ENCODE results near the gene IL4I1. TPM values are rescaled to one million over a fixed set of nuclear protein-coding genes. Genes with fewer than 3 reads are reported as not detected.

IL4I1 gene
- total RNA-seq, 1 donor from 2014 or later = not detected

DNA sequence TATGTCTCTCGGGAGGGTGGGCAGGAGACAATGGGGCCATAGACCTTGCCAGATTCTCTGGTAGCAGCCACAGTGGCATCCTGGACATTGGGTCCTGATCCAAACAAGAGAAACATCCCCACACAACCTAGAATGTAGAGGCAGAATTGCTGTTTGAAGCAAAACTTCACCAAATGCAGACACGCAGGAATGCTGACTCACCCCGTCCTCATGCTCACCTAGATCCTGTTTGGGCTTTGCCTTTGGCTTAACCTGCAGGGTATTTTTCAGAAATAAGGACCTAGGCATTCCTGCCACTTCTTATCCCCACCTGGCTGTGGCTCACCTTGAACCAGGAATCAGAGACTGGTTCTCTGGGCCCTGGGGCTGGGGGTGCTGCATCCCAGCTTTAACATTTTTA is 11.9 kb downstream of the IL4I1 start:
- no peak for DNase-seq
- ATAC-seq = no peak
- intact Hi-C loops (cut with micrococcal nuclease) = no loop called here

DNA sequence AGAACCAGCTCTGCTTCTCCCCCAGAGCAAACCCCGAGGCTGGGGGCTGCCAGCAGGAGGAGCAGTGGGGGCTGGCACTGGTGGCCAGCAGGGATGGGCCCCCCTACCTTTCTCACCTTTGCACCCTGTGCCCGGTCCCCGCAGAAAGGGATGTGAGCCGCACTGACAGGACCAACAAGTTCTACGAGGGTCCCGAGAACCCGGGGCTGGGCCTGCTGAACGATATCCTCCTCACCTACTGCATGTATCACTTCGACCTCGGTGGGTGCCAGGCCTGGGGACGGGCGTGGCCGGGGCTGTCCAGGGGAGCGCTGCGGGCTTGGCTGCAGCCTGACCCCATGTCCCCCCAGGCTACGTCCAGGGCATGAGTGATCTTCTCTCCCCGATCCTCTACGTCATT is 12.6 kb downstream of the IL4I1 start:
- DNase-seq = no peak
- intact Hi-C loops (cut with micrococcal nuclease) = no loop called here
- ATAC-seq = no peak

DNA sequence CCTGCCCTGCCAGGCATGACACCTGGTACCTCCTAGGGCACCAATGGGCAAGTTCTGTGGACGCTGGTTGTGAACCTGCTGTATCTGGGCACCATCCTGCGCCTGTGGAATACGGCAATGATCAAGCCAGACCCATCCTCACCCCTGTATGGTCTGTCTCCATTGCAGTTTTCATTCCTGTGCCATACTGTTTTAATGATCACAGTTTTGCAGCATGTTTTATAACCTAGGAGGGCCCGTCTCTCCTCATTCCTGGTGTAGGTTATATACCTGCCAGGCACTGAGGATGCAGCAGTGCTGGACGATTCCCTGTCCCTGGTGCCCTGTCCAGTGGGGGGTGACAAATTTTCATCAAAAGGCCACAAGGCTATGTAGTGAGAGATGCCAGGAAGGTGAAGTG is 13.6 kb downstream of the IL4I1 start:
- no peak for ATAC-seq
- intact Hi-C loops (cut with micrococcal nuclease) = no loop called here
- DNase-seq = no peak

DNA sequence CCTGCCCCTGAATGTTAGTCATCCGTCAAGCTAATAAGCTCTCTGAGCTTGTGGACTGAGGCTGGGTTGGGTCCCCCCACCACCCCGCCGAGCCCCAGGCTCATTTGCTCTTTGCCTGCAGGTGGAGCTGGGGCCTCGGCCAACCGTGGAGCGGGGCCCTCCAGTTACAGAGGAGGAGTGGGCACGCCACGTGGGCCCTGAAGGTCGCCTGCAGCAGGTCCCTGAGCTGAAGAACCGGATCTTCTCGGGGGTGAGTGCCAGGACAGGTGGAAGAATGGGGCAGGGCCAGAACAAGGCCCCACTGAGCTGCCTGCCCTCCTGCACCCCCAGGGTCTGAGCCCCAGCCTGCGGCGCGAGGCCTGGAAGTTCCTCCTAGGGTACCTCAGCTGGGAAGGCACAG is 14.0 kb downstream of the IL4I1 start:
- no peak for DNase-seq
- ATAC-seq = no peak

DNA sequence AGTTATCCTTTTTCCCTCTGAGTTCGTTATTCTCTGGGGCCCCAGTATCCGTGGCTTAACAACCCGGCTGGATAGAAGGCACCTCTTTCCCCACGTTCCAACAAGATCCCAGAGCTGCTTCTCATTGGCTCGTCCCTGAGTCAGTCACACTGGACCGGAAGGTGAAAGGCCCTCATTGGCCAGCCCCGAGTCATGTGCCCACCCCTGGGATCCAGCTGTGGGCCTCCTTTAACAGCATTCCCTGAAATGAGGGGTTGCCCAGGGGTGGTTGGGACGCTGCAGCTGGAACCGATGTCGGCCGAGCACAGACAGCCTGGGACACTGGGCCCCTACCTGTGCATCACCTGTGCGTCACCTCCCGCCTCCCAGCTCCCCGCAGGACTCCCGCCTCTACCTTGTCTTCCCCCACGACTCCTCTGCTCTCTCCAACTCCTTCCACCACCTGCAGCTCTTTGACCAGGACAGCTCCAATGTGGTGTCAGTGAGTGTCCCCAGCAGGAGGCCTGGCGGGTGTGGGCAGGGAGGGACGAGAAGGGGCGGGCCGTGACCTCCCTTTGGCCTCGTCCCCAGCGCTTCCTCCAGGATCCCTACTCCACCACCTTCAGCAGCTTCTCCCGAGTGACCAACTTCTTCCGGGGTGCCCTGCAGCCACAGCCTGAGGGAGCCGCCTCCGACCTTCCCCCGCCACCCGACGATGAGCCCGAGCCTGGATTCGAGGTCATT is 14.9 kb downstream of the IL4I1 start:
- no peak for ATAC-seq

More for the DNA sequence above, 14.0 kb downstream of the IL4I1 start:
- intact Hi-C loops (cut with micrococcal nuclease) = no loop called here

DNA sequence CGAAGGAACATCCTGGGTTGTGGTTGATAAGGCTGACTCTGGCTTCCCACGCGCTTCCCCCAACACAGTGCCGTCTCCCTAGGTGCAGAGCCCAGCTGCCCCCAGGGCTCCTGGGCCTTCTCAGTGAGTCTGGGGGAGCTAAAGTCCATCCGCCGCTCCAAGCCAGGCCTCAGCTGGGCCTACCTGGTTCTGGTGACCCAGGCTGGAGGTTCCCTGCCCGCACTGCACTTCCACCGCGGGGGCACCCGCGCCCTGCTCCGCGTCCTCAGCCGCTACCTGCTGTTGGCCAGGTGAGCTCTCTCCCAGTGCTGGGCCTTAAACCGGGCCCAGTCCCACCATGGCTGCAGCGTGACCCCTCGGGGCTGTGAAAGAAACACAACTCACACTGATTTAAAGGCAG is 15.5 kb downstream of the IL4I1 start:
- DNase-seq = no peak
- no peak for ATAC-seq
- intact Hi-C loops (cut with micrococcal nuclease) = no loop called here

More for the DNA sequence above, 14.9 kb downstream of the IL4I1 start:
- DNase-seq = no peak
- intact Hi-C loops (cut with micrococcal nuclease) = no loop called here

DNA sequence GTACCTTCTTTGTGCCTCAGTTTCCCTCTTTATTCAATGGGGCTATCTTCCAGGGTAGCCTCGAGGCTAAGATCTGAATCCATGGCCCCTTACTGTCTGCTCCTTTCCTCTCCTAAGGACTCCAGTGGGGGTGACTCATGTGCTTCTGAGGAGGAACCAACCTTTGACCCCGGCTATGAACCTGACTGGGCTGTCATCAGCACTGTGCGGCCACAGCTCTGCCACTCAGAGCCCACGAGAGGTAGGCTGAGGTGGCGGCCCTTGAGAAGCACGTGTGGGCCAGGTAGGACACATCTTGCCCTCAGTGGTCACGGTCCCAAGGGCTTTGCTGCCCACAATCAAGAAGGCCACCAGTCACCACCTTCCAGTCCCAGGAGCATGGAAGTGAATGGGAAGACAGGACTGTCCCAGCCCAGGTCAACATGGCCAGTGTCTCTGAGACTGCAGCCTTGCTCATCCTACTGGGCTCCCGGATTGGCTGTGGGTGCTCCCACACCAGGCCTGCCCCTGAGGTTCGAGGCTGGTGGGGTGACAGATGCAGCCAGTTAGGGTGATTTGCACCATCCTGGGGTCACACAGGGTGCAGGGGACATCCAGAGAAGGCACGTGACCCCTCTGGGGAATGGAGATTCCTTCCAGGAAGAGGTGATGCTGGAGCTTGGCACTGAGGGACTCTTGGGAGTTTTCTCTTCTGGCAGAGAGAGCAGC is 16.4 kb downstream of the IL4I1 start:
- intact Hi-C loops (cut with micrococcal nuclease) = no loop called here
- no peak for DNase-seq
- ATAC-seq = no peak

DNA sequence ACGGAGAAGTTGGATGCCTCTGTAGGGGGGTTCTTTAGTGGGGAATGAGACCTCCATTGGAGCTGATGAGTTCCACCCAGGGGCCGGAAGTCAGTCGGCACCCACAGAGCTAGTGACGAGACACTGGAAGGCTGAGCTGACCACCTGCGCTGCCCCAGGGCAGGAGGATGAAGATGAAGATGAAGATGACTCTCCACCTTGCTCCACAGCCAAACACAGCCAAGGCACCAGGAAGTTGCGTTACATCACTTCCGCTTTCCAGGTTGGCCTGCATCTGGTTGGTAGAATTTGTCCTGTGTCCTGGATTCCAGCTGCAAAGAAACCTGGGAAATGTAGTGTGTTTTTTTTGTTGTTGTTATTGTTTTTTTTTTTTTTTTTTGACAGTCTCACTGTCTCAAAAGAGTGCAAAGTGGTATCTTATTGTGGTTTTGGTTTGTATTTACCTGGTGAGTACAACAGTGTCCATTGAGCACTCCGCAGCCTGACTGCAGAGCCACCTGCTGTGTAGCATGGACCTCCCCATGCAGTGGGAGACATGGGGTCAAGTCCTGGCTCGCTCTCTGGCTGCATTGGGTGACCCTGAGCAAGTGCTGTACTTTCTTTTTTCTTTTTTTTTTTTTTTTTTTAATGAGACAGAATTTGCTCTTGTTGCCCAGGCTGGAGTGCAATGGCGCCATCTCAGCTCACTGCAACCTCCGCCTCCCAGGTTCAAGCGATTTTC is 17.3 kb downstream of the IL4I1 start:
- ATAC-seq (no peak), DNase-seq (no peak)
- intact Hi-C loops (cut with micrococcal nuclease) = no loop called here

DNA sequence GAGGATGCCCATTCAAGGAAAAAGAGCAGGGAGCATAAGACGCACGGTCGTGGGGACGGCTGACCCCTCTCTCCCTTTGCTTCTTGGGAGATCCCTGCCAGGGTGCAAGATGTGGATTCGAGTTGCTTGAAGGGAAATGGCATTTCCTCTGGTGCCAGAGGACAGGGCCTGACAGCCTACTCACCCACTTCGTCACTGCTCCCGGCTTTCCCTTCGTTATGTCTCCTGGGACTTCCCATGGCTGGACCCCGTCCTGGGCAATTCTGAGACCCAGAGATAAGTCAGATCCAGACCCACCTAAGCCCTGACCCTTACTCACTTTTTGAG is 18.0 kb downstream of the IL4I1 start:
- DNase-seq (no peak), ATAC-seq (no peak)

DNA sequence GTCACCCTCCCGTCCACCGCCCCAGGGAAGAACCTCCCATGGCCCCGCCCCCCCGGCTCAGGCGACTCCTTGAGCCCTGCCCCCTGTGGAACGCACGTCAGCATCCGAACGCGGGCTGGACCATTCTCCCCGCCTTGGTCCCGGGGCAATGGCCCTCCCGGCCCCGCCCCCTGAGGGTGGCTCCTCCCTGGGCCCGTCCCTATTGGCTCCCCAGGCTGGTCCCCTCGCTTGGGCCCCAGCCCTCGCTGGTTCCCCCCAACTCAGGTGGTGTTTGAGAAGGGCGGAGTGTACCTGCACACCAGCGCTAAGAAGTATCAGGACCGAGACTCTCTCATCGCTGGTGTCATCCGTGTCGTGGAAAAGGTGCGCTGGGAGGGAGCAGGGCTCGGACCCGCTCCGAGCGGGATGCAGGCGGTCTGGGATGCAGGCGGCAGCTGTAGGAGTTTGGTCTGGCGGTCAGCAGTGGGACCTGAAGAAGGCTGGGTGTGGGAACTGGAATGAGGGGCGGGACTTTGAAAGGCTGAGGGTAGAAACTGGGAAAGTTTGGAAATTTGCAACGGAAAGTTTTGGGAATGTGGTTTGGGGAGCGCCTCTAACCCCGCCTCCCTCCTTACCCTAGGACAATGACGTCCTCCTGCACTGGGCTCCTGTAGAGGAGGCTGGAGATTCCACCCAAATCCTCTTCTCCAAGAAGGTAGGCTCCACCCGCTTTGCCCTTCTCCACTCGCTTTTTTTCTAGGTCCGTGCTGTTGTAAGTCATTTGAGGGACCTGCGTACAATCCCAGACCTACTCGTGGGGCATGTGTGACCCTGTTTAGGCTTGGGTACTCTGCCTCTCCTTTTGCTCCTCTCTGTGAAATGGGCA is 18.6 kb downstream of the IL4I1 start:
- peak; percentile 99 for DNase-seq
- ATAC-seq = peak; percentile 73
- intact Hi-C loops (cut with micrococcal nuclease) = no loop called here

More for the DNA sequence above, 18.0 kb downstream of the IL4I1 start:
- intact Hi-C loops (cut with micrococcal nuclease) = no loop called here

DNA sequence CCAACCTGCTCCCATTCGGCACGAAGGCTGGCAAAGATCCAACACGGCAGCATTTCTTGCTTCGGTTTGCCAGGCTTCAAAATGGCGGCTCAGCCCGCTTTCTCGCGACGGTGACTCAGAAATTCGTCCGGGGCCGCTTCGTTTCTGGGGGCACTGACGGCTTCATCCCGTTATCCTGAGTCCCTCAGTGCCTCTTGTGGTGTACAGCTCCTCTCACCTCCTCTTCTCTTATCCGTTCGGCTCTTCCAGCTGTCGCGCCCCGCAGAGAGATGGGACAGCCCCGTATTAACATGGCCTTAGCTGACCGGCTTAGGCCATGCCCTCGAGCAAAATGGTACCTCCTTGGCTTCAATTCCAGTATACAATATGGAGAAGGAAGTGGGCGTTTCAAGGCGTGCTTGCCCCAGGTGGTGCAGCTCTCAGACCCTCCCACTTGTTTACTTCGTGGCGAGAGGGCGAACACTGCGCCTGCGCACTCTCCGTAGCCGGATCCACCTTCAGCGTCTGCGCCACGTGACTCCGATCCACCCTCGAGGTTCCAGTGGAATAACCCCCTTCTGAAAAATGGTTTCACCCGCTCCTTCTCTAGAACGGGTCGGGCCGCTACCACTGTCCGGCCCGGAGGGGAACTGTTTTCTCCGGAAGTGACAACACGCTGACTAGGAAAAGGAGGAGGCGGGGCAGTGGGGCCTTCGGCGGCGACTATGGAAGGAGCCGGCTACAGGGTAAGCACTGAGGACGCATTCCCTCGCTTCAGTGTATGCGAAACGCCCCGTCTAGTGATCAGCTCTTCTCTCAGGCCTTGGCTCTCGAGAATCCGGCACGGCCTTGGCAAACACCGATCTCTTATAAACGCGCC is 19.4 kb downstream of the IL4I1 start, which contains the start of the genes AKT1S1 and TBC1D17:
AKT1S1 (minus strand) TSS at position 336 of the 859 bp plus-strand sequence. CDS start 4,060 bp downstream, outside the sequence.
TBC1D17 (plus strand) TSS at position 683 of the 859 bp plus-strand sequence; CDS start at position 705, 22 bp downstream.
- ATAC-seq = peak; percentile 78
- intact Hi-C loops (cut with micrococcal nuclease) = no loop called here

DNA sequence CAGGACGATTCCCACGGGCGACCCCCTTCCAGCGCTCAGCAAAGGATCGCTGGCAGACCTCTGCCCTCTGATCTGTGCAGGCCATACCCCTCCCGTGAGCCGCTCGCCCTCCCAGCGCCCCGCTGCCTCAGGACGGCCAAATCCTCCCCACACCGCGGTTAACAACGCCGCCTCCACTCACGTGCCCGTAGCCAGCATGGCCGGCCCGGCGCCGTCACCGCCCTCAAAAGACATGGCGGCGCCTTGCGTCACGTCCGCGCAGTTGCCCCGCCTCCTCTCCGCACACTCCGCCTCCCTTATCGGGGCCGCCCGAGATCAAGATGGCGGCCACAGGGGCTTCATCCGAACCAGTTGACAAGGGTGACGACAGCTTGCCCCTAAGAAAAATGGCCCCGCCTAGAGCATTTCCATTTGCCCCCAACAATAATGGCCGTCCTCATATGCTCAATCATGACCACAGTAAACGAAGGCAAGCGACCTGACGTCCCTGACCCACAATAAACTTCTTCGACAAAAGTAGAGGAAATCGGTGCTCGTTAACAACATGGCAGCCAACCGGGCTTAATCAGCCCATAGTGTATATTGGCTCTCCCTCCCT is 20.2 kb downstream of the IL4I1 start:
- intact Hi-C loops (cut with micrococcal nuclease) = no loop called here
- ATAC-seq (peak; percentile 77), DNase-seq (peak; percentile 99)

More for the DNA sequence above, 19.4 kb downstream of the IL4I1 start, which contains the start of the genes AKT1S1 and TBC1D17:
- peak; percentile 99 for DNase-seq

DNA sequence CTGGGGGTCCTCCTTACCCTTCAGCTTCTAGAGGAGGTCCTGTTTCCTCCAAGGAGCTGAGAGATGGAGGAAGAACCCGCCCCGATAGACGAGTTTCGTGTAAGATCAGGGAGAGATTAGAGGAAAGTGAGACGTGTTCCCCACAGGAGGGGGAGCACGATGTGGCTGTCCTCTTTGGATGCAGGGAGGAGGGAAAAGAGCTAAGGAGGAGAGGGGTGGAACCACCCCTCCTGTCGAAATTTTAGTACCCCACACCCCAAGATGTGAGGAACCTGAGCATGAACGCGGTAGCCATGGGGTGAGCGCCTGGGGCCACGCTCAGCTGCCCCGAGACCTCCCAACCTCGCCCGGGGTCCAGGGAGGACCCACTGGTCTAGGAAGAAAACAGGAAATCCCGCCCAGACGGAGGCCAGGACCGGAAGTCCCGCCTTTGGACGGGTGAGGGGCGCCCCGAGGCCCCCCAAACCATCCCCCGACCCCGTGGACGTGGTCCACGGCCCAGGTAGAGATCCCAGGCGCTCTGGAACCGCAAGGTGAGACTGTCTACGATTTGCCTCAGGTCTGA is 20.7 kb downstream of the IL4I1 start:
- intact Hi-C loops (cut with micrococcal nuclease) = no loop called here
- DNase-seq (peak; percentile 81), ATAC-seq (peak; percentile 11)

DNA sequence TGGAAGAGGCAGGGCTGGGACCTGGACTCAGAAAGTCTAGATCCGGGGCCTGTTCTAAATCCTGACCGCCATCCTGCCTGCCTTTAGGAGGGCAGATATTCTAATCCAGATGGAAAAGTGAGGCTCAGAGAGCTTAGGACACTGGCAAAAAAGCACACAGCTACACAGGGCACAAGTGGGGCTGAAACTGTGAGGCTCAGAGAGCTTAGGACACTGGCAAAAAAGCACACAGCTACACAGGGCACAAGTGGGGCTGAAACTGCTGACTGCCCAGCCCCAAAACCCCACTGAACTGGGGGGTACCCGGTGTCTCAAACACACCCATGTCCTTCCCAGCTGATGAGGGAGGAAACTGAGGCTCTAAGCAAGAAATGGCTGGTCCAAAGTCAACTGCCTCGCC is 21.5 kb downstream of the IL4I1 start:
- ATAC-seq (no peak), DNase-seq (no peak)
- intact Hi-C loops (cut with micrococcal nuclease) = no loop called here

DNA sequence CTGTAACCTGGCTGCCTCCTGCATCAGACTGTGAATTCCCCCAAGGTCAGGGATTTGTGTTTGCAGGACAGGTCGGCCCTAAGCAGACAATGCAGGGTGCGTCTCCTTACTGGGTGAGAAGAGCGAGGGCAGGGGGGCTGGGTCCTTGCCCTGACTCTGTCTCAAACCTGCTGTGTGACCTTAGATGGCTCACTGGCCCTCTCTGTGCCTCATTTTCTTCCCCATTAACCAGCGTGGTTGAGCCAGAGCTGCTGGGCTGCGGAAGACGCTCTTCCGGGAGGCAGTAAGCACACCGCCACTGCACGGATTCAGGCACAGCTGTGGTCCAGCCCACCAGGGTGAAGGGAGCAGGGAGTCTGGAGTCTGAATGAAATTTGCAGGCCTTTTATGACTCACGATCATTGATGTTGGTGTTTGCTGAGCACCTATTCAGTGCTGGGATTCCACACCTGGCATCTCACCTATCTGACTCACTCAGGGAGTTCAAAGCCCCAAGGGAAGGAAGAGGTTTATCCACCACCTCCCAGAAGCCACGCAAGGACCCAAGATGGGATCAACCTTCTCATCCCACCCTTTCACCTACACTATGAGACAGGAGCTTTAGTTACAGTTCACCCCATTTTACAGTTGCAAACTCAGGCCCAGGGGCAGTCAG is 22.1 kb downstream of the IL4I1 start:
- intact Hi-C loops (cut with micrococcal nuclease) = no loop called here
- no peak for ATAC-seq
- no peak for DNase-seq

DNA sequence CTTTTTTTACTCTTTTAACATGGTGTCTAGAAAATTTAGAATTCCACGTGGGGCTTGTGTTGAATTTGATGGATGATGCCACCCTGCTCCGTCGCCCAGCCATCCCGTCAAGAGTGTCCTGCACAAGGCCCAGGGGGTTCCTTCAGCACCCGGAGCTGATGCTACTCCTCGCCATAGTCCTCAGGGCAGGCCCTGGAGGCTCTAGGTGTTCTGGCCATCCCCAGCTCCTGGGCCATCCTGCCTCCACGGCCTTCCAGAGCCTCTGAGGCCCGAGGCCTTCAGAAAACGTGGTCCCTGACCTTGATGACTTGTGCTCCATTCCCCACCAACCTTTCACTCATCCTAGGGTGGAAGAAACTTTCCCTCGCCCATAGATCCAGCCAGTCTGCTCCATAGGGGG is 22.9 kb downstream of the IL4I1 start:
- intact Hi-C loops (cut with micrococcal nuclease) = no loop called here
- no peak for DNase-seq
- no peak for ATAC-seq

DNA sequence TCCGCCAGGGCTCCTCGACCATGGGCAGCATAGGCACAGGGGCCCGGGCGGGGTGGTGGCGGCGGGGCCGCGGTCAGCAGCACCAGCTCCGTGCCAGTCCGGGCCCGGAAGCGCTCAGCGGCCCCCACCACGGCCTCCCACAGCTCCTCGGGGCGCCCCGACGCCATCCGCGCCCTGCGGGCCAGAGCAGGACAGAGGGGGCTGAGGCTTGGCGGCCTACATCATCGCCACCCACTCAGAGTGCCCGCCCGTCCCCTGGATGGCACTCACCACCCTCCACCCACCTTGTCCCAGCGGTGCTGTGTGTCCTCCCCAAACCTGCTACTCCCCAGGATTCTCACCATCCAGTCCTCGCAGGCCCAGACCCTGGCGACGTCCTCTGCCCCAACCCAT is 23.6 kb downstream of the IL4I1 start:
- DNase-seq = peak; percentile 29
- ATAC-seq = no peak

More for the DNA sequence above, 23.6 kb downstream of the IL4I1 start:
- intact Hi-C loops (cut with micrococcal nuclease) = no loop called here
